PC-9 (cell line): ENCODE data around the gene RPRD1A. TPM values are rescaled to one million over a fixed set of nuclear protein-coding genes. Genes with fewer than 3 reads are reported as not detected.

ENCODE experiments used
- BruUV-seq: library from RNA; stranded (reverse); fragments of 400-500 nt; replicated peaks from 2 replicates; lab custom pipeline; 2021; lab: Mats Ljungman, UMichigan
- CTCF ChIA-PET: fragments of 300-600 bp; sonication (Branson Sonifier 250); formaldehyde crosslinking; loops from one replicate; lab custom pipeline; 2022; ENCODE audit warnings: antibody characterized with exemption; lab: Charles Lee
- POLR2A ChIA-PET: fragments of 300-600 bp; sonication (Branson Sonifier 250); formaldehyde crosslinking; loops from one replicate; lab custom pipeline; 2022; ENCODE audit warnings: antibody characterized with exemption; ENCODE audit not compliant: unreplicated experiment; lab: Charles Lee
- DNase-seq, 2 experiments: peaks; one replicate each; pipeline versions ENCODE4 v3.0.0 to v3.0.0-alpha.2; 2015 to 2022; ENCODE audit warnings: mixed read lengths in 1 of 2
- H2AFZ ChIP-seq: fragments of 200-600 bp; sonication (generic); 2 replicates; pipeline ENCODE4 v1.8.1; 2017; ENCODE audit warnings: antibody characterized with exemption
- H3F3A ChIP-seq: fragments of 200-600 bp; sonication (generic); 2 replicates; pipeline ENCODE4 v1.8.1; 2017; ENCODE audit warnings: antibody characterized with exemption, mild to moderate bottlenecking, low read depth; ENCODE audit not compliant: insufficient read depth
- H3K27ac ChIP-seq: fragments of 200-600 bp; sonication (generic); 2 replicates; pipeline ENCODE4 v1.6.1; 2016; ENCODE audit warnings: mixed run types
- H3K27me3 ChIP-seq: fragments of 200-600 bp; sonication (generic); 2 replicates; pipeline ENCODE4 v1.6.1; 2016; ENCODE audit warnings: low read depth, mixed run types; ENCODE audit not compliant: insufficient read depth
- H3K36me3 ChIP-seq: fragments of 200-600 bp; sonication (generic); 2 replicates; pipeline ENCODE4 v1.6.1; 2016; ENCODE audit warnings: low read depth, mixed run types
- H3K4me1 ChIP-seq: fragments of 200-600 bp; sonication (generic); replicated peaks from 2 replicates; pipeline ENCODE4 v1.6.1; 2016; ENCODE audit warnings: mixed run types; ENCODE audit not compliant: insufficient read depth
- H3K4me2 ChIP-seq: fragments of 200-600 bp; sonication (generic); 2 replicates; pipeline ENCODE4 v1.6.1; 2017; ENCODE audit warnings: mixed run types
- H3K4me3 ChIP-seq: fragments of 200-600 bp; sonication (generic); 2 replicates; pipeline ENCODE4 v1.6.1; 2016; ENCODE audit warnings: mixed run types
- H3K79me2 ChIP-seq: fragments of 200-600 bp; sonication (generic); 2 replicates; pipeline ENCODE4 v1.6.1; 2017; ENCODE audit warnings: low read depth, mixed run types
- H3K9me2 ChIP-seq: fragments of 200-600 bp; sonication (generic); 2 replicates; pipeline ENCODE4 v1.8.1; 2017; ENCODE audit warnings: mild to moderate bottlenecking; ENCODE audit not compliant: insufficient read depth
- H3K9me3 ChIP-seq: fragments of 200-600 bp; sonication (generic); 2 replicates; pipeline ENCODE4 v1.8.1; 2016; ENCODE audit warnings: low read depth; ENCODE audit not compliant: insufficient read depth
- H4K20me1 ChIP-seq: fragments of 200-600 bp; sonication (generic); 2 replicates; pipeline ENCODE4 v1.8.1; 2017; ENCODE audit not compliant: insufficient read depth
- CTCF ChIP-seq: fragments of 200-600 bp; sonication (generic); conservative IDR thresholded peaks from 2 replicates; pipeline ENCODE4 v1.6.1; 2017; ENCODE audit warnings: mixed run types, antibody characterized with exemption, mild to moderate bottlenecking, moderate library complexity
- EZH2 ChIP-seq: fragments of 200-600 bp; sonication (generic); IDR thresholded peaks from 2 replicates; pipeline ENCODE4 v1.8.0; 2017; ENCODE audit warnings: antibody characterized with exemption, low read depth
- intact Hi-C: fragments of 100-400 bp; cut with micrococcal nuclease; formaldehyde crosslinking; loops from one replicate; pipeline ENCODE4 v1.10.0; 2022; ENCODE audit not compliant: unreplicated experiment
- total RNA-seq: library from RNA; stranded (reverse); gene quantifications from 2 replicates; pipeline ENCODE4 v1.2.3, GENCODE V29; 2021

Gene RPRD1A
- total RNA-seq, 1 experiment from 2014 or later = 34.2 TPM

- BruUV-seq = no TSS peak
- no peaks in the 10 kb centered on the region for H3K9me2 ChIP-seq
- no peak for DNase-seq
- POLR2A ChIA-PET = no interaction called here
- no peaks in the 10 kb centered on the region for H3K27me3 ChIP-seq
- no peaks in the 10 kb centered on the region for H3K79me2 ChIP-seq
- H3K9me3 ChIP-seq = no peaks in the 10 kb centered on the region
- no peak overlapping the region for H3K27ac ChIP-seq
- TF ChIP-seq EZH2 = no peak
- TF ChIP-seq CTCF = no peak
- intact Hi-C loops = loop anchor here (5.0 to 10.0 kb wide), 2 partner anchors 79 to 267 kb away; no protein-coding TSS in a partner anchor
- H3K4me1 ChIP-seq = no peaks in the 10 kb centered on the region
- no peaks in the 10 kb centered on the region for H4K20me1 ChIP-seq
- no peak overlapping the region for H3K4me3 ChIP-seq
- 0 out of 2 replicates have a peak, but pooled peaks cover 4% of the 10 kb centered on the region for H3F3A ChIP-seq
- H2AFZ ChIP-seq = no peak overlapping the region
- no peak overlapping the region for H3K4me2 ChIP-seq
- H3K36me3 ChIP-seq = no peaks in the 10 kb centered on the region
- CTCF ChIA-PET = interaction anchor here (0.7 kb wide), 1 partner anchor 753 kb away, joined by 7 read pairs; no protein-coding TSS in a partner anchor
Observed at GRCh38 chr18:36015629-36016028, 51.7 kb downstream of the RPRD1A start.

GRCh38 chr18:36012891-36013290, 54.5 kb downstream of the RPRD1A start:
- CTCF ChIA-PET = no interaction called here
- TF ChIP-seq CTCF (no peak), EZH2 (no peak)
- Histone ChIP-seq H3K79me2 (no peaks in the 10 kb centered on the region), H3K4me3 (no peak overlapping the region), H3K9me2 (no peaks in the 10 kb centered on the region), H3K27ac (no peak overlapping the region), H3K36me3 (no peaks in the 10 kb centered on the region), H4K20me1 (no peaks in the 10 kb centered on the region), H3K27me3 (no peaks in the 10 kb centered on the region), H3K4me1 (no peaks in the 10 kb centered on the region), H2AFZ (no peak overlapping the region), H3K4me2 (no peak overlapping the region), H3F3A (no peaks in the 10 kb centered on the region), H3K9me3 (no peaks in the 10 kb centered on the region)
- POLR2A ChIA-PET = no interaction called here
- DNase-seq = no peak
- intact Hi-C loops = loop anchor here (10.0 kb wide), 1 partner anchor 82 kb away; no protein-coding TSS in a partner anchor
- no TSS peak for BruUV-seq

GRCh38 chr18:36009214-36009613, 58.1 kb downstream of the RPRD1A start:
- Histone ChIP-seq H3K36me3 (no peaks in the 10 kb centered on the region), H3K27ac (no peak overlapping the region), H3K79me2 (no peaks in the 10 kb centered on the region), H3F3A (no peaks in the 10 kb centered on the region), H3K4me1 (no peaks in the 10 kb centered on the region), H4K20me1 (no peaks in the 10 kb centered on the region), H2AFZ (no peak overlapping the region), H3K27me3 (no peaks in the 10 kb centered on the region), H3K4me2 (no peak overlapping the region), H3K9me3 (no peaks in the 10 kb centered on the region), H3K9me2 (no peaks in the 10 kb centered on the region), H3K4me3 (no peak overlapping the region)
- no peak for TF ChIP-seq CTCF
- no peak for TF ChIP-seq EZH2
- DNase-seq = no peak
- intact Hi-C loops = no loop called here
- no TSS peak for BruUV-seq
- POLR2A ChIA-PET = no interaction called here
- CTCF ChIA-PET = no interaction called here
